ENCODE results near the gene AOC2. TPM values are rescaled to one million over a fixed set of nuclear protein-coding genes. Genes with fewer than 3 reads are reported as not detected.

The AOC2 gene
- polyA plus RNA-seq, 1 of the 3 experiments (the other 2 are of a cell fraction): 0.33 TPM

GRCh38 chr17:42818379-42818778, 26.0 kb upstream of the AOC2 start:
- Histone ChIP-seq H3K4me2 (no peak overlapping the region), H3K9me3 (no peaks in the 10 kb centered on the region), H3K9me2 (no peaks in the 10 kb centered on the region), H3K4me1 (ENCODE audit: control insufficient read depth in 1 of 2, insufficient read depth in 2 of 2, low read depth in 1 of 2, low read length in 1 of 2) (peaks cover 7 to 22% of the 10 kb centered on the region in 2 experiments), H3K27me3 (ENCODE audit: insufficient read depth) (no peaks in the 10 kb centered on the region), H3F3A (replicated peaks; ENCODE audit: insufficient read depth) (peaks cover 70% of the 10 kb centered on the region), H3K36me3 (replicated peaks in 1 of 2; ENCODE audit: control insufficient read depth in 1 of 2, insufficient read depth in 2 of 2, low read length in 1 of 2) (peaks cover 66 to 76% of the 10 kb centered on the region in 2 experiments), H3K9ac (0 out of 2 replicates have a peak overlapping the region, but pooled peaks have one; percentile 5), H3K4me3 (ENCODE audit: low read depth in 2 of 2, low read length in 1 of 2) (no peak overlapping the region), H4K20me1 (ENCODE audit: insufficient read depth) (no peaks in the 10 kb centered on the region), H2AFZ (ENCODE audit: low read depth) (no peak overlapping the region), H3K79me2 (ENCODE audit: insufficient read depth) (peaks cover 30% of the 10 kb centered on the region), H3K27ac (ENCODE audit: low read depth in 2 of 2, low read length in 1 of 2) (peak overlapping the region in 1 of 2 experiments; percentile 60; a peak in 2 of 4 replicates)
- ChIA-PET POLR2A (interaction anchor here (0.6 kb wide), 1 partner anchor 215 kb away, joined by 4 read pairs; no protein-coding TSS in a partner anchor), CTCF (interaction anchor here (0.8 to 3.7 kb wide), 5 partner anchors 10 to 180 kb away, joined by 3 to 35 read pairs (median 3); partner anchors contain the start of genes AOC2 and RPL27)
- 91% methylated on average over 5 of the region's 5 CpGs for WGBS (ENCODE audit: low lambda C conversion rate)
- no peak for DNase-seq
- TF ChIP-seq RFX5 (IDR thresholded peaks at IDR 0.05; ENCODE audit: low read length): no peak
- no peak for TF ChIP-seq YY1 (IDR thresholded peaks at IDR 0.05; ENCODE audit: low read depth)
- TF ChIP-seq GATA2 (CRISPR knock-in tag; IDR thresholded peaks at IDR 0.05): no peak
- TF ChIP-seq TCF12 (IDR thresholded peaks at IDR 0.05): no peak
- TF ChIP-seq MAX (IDR thresholded peaks at IDR 0.05; ENCODE audit: low read depth): no peak; the same call in 1 of the 2 replicates
- TF ChIP-seq PBX3 (IDR thresholded peaks at IDR 0.05): no peak
- TF ChIP-seq IRF3 (IDR thresholded peaks at IDR 0.05; ENCODE audit: low read depth, low read length): no peak
- no peak for TF ChIP-seq FOSL2 (IDR thresholded peaks at IDR 0.05; ENCODE audit: borderline replicate concordance, low read depth)
- no peak for TF ChIP-seq NFIC (IDR thresholded peaks at IDR 0.05; ENCODE audit: borderline replicate concordance)
- no peak for TF ChIP-seq JUND (IDR thresholded peaks at IDR 0.05)
- no peak for TF ChIP-seq TEAD4 (IDR thresholded peaks at IDR 0.05; ENCODE audit: borderline replicate concordance, insufficient read depth)
- no peak for TF ChIP-seq CTCF (IDR thresholded peaks at IDR 0.05)
- TF ChIP-seq RXRA (IDR thresholded peaks at IDR 0.05; ENCODE audit: borderline replicate concordance, low read depth): no peak
- TF ChIP-seq RCOR1 (IDR thresholded peaks at IDR 0.05; ENCODE audit: low read length): no peak
- no peak for TF ChIP-seq CHD2 (IDR thresholded peaks at IDR 0.05; ENCODE audit: low read length, partially characterized antibody)
- TF ChIP-seq RAD21 (IDR thresholded peaks at IDR 0.05; ENCODE audit: low read length): no peak
- TF ChIP-seq ELF1 (IDR thresholded peaks at IDR 0.05): no peak
- TF ChIP-seq SMC3 (IDR thresholded peaks at IDR 0.05; ENCODE audit: low read depth, low read length): no peak
- no peak for TF ChIP-seq NRF1 (IDR thresholded peaks at IDR 0.05; ENCODE audit: low read depth, low read length)
- TF ChIP-seq EZH2phosphoT487 (IDR thresholded peaks at IDR 0.05; ENCODE audit: borderline replicate concordance, low read depth): no peak
